Astrocyte (in vitro differentiated cells and primary cell): Measurements from ENCODE around the gene FAM107B. TPM values are rescaled to one million over a fixed set of nuclear protein-coding genes. Genes with fewer than 3 reads are reported as not detected.

ENCODE experiments used
- DNase-seq: peaks from one replicate; pipeline ENCODE4 v3.0.0-alpha.2; 2010; ENCODE audit warnings: low read depth
- FAIRE-seq: peaks from 2 replicates; lab custom pipeline; 2011; peaks lifted over from hg19 to GRCh38; lab: Jason Lieb, UNC
- H2AFZ ChIP-seq: 2 replicates; pipeline ENCODE4 v1.6.0; 2012; ENCODE audit warnings: low read depth, low read length, inconsistent platforms
- H3K27ac ChIP-seq: 2 replicates; pipeline ENCODE4 v1.5.1; 2011; ENCODE audit warnings: low read depth, low read length, inconsistent platforms
- H3K27me3 ChIP-seq: 2 replicates; pipeline ENCODE4 v1.6.0; 2011; ENCODE audit warnings: low read length, inconsistent platforms; ENCODE audit not compliant: insufficient read depth
- H3K36me3 ChIP-seq: 2 replicates; pipeline ENCODE4 v1.5.1; 2011; ENCODE audit warnings: low read length, inconsistent platforms; ENCODE audit not compliant: insufficient read depth
- H3K4me1 ChIP-seq: 2 replicates; pipeline ENCODE4 v1.5.1; 2011; ENCODE audit warnings: low read length, inconsistent platforms; ENCODE audit not compliant: insufficient read depth
- H3K4me2 ChIP-seq: 2 replicates; pipeline ENCODE4 v1.6.0; 2012; ENCODE audit warnings: low read length, inconsistent platforms
- H3K4me3 ChIP-seq: 2 replicates; pipeline ENCODE4 v1.5.1; 2011; ENCODE audit warnings: low read depth, mild to moderate bottlenecking, low read length, inconsistent platforms; ENCODE audit not compliant: insufficient read depth
- H3K79me2 ChIP-seq: 2 replicates; pipeline ENCODE4 v1.6.0; 2012; ENCODE audit warnings: mild to moderate bottlenecking, low read length, inconsistent platforms; ENCODE audit not compliant: insufficient read depth
- H3K9ac ChIP-seq: 2 replicates; pipeline ENCODE4 v1.6.0; 2012; ENCODE audit warnings: mild to moderate bottlenecking, low read length, inconsistent platforms
- H3K9me3 ChIP-seq: 2 replicates; pipeline ENCODE4 v1.5.1; 2012; ENCODE audit warnings: low read depth, mild to moderate bottlenecking, low read length, inconsistent platforms; ENCODE audit not compliant: insufficient read depth
- H4K20me1 ChIP-seq: 2 replicates; pipeline ENCODE4 v1.6.0; 2012; ENCODE audit warnings: low read length, inconsistent platforms; ENCODE audit not compliant: insufficient read depth
- H3K27ac Mint-ChIP-seq: one replicate; pipeline ENCODE4 v1.8.0; 2021; ENCODE audit warnings: mild to moderate bottlenecking, mixed read lengths; ENCODE audit not compliant: unreplicated experiment
- H3K27me3 Mint-ChIP-seq: one replicate; pipeline ENCODE4 v1.8.0; 2021; ENCODE audit warnings: low read depth, mixed read lengths; ENCODE audit not compliant: unreplicated experiment
- H3K36me3 Mint-ChIP-seq: one replicate; pipeline ENCODE4 v1.8.0; 2021; ENCODE audit warnings: low read depth, mixed read lengths; ENCODE audit not compliant: unreplicated experiment
- H3K4me1 Mint-ChIP-seq: one replicate; pipeline ENCODE4 v1.8.0; 2021; ENCODE audit warnings: low read depth, mixed read lengths; ENCODE audit not compliant: unreplicated experiment
- H3K4me3 Mint-ChIP-seq: one replicate; pipeline ENCODE4 v1.8.0; 2021; ENCODE audit warnings: mild to moderate bottlenecking, moderate library complexity, mixed read lengths; ENCODE audit not compliant: unreplicated experiment
- H3K9me3 Mint-ChIP-seq: one replicate; pipeline ENCODE4 v1.8.0; 2021; ENCODE audit warnings: mild to moderate bottlenecking, mixed read lengths; ENCODE audit not compliant: unreplicated experiment
- EZH2 ChIP-seq: IDR thresholded peaks from 2 replicates; pipeline ENCODE4 v1.6.1; 2012; ENCODE audit warnings: mild to moderate bottlenecking, low read length, inconsistent platforms; ENCODE audit not compliant: insufficient read depth
- total RNA-seq: library from RNA; stranded (reverse); gene quantifications from 2 replicates; pipeline ENCODE4 v1.2.1, GENCODE V29; 2021
- TF ChIP-seq, protein P1 (sequence below): IDR thresholded peaks from 2 replicates; pipeline ENCODE4 v1.5.1; 2011; ENCODE audit warnings: low read depth, mild to moderate bottlenecking, inconsistent platforms, low read length, moderate library complexity; ENCODE audit not compliant: insufficient read depth

The FAM107B gene
- total RNA-seq, 1 donor from 2014 or later: 36.0 TPM

- no peaks in the 10 kb centered on the region for H3K36me3 ChIP-seq
- Mint-ChIP-seq H3K4me3 (no peak overlapping the region), H3K4me1 (peaks cover 15% of the 10 kb centered on the region), H3K27ac (no peak overlapping the region), H3K9me3 (peaks cover 12% of the 10 kb centered on the region), H3K27me3 (no peaks in the 10 kb centered on the region), H3K36me3 (no peaks in the 10 kb centered on the region)
- no peak for FAIRE-seq
- H3K4me2 ChIP-seq: no peak overlapping the region
- no peak overlapping the region for H2AFZ ChIP-seq
- H3K4me3 ChIP-seq: no peak overlapping the region
- H3K79me2 ChIP-seq: no peaks in the 10 kb centered on the region
- no peaks in the 10 kb centered on the region for H4K20me1 ChIP-seq
- no peaks in the 10 kb centered on the region for H3K9me3 ChIP-seq
- no peak overlapping the region for H3K27ac ChIP-seq
- no peak overlapping the region for H3K9ac ChIP-seq
- no peak for TF ChIP-seq EZH2
- TF ChIP-seq, protein P1, sequence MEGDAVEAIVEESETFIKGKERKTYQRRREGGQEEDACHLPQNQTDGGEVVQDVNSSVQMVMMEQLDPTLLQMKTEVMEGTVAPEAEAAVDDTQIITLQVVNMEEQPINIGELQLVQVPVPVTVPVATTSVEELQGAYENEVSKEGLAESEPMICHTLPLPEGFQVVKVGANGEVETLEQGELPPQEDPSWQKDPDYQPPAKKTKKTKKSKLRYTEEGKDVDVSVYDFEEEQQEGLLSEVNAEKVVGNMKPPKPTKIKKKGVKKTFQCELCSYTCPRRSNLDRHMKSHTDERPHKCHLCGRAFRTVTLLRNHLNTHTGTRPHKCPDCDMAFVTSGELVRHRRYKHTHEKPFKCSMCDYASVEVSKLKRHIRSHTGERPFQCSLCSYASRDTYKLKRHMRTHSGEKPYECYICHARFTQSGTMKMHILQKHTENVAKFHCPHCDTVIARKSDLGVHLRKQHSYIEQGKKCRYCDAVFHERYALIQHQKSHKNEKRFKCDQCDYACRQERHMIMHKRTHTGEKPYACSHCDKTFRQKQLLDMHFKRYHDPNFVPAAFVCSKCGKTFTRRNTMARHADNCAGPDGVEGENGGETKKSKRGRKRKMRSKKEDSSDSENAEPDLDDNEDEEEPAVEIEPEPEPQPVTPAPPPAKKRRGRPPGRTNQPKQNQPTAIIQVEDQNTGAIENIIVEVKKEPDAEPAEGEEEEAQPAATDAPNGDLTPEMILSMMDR: no peak
- DNase-seq: no peak
- no peaks in the 10 kb centered on the region for H3K4me1 ChIP-seq
- peaks cover 7% of the 10 kb centered on the region for H3K27me3 ChIP-seq
Observed at GRCh38 chr10:14742382-14742781, 32.3 kb downstream of the FAM107B start.

DNA sequence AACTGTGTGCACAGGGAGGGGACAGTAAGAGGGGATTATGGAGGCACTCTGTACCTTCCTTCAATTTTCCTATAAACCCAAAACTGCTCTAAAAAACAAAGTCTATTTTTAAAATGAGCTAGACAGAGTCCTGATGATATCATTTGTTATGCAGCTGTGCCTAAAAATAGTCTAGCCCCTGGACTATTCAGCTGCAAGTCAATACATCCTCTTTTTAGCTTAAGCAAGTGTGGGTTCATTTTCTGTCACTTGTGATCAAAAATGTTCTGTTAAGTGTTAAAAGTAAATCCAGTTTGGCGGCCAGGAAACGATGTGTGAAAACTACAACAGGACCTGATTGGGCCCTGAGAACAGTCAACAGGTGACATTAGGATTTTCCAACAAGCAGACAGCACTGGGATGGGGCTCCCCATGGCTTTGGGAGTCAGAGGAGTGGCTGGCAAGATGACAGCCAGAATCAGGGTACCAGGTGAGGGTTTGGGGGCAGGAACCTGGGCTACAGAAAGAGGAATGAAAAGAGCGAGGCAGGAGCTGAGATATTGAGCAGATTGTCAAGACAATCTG is 33.9 kb downstream of the FAM107B start:
- Mint-ChIP-seq H3K9me3 (peaks cover 4% of the 10 kb centered on the region), H3K4me1 (peaks cover 30% of the 10 kb centered on the region), H3K36me3 (no peaks in the 10 kb centered on the region), H3K4me3 (no peak overlapping the region), H3K27me3 (no peaks in the 10 kb centered on the region), H3K27ac (no peak overlapping the region)
- H3K79me2 ChIP-seq: no peaks in the 10 kb centered on the region
- TF ChIP-seq, protein P1: no peak
- TF ChIP-seq EZH2: no peak
- H3K27ac ChIP-seq: no peak overlapping the region
- peaks cover 2% of the 10 kb centered on the region for H3K27me3 ChIP-seq
- no peaks in the 10 kb centered on the region for H4K20me1 ChIP-seq
- no peak for FAIRE-seq
- no peak overlapping the region for H3K9ac ChIP-seq
- DNase-seq: no peak
- no peak overlapping the region for H2AFZ ChIP-seq
- no peaks in the 10 kb centered on the region for H3K9me3 ChIP-seq
- no peaks in the 10 kb centered on the region for H3K36me3 ChIP-seq
- H3K4me3 ChIP-seq: no peak overlapping the region
- H3K4me2 ChIP-seq: no peak overlapping the region
- peaks cover 6% of the 10 kb centered on the region for H3K4me1 ChIP-seq

DNA sequence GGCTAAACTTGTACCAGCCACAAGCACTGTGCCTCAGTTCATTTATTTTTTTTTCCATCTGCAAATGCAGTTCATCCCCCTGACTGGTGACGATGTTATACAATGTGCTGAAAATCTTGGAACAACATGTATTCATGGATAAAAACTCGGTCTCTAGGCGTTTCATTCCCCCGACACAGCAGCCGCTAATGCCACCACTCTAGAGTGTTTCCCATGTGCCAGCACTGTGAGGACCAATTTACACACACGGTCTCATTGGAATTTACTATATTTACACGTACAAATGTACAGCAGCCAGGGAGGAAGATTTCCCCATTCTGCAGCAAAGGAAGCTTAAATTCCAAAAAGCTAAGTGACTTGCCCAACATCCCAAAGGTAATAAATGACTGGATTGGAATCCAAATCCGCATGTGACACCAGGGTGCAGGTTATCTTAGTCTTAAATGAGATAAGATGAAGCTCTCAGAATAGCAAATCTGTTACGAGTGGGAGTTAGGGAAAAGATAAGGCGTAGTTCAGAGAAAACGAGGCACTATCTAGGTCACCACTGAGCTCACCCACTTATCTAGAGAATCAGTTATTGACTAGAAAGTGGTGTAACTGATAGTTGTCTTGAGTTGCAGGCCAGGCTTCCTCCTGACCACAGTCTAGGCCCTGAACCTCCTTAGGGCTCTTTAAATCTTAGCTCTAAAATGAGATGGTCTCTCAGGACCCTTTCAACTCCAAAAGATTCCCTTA is 36.7 kb downstream of the FAM107B start:
- no peak for DNase-seq
- Mint-ChIP-seq H3K4me1 (peaks cover 31% of the 10 kb centered on the region), H3K9me3 (no peaks in the 10 kb centered on the region), H3K36me3 (no peaks in the 10 kb centered on the region), H3K4me3 (no peak overlapping the region), H3K27ac (no peak overlapping the region), H3K27me3 (no peaks in the 10 kb centered on the region)
- Histone ChIP-seq H3K27ac (no peak overlapping the region), H3K27me3 (no peaks in the 10 kb centered on the region), H3K4me1 (peaks cover 6% of the 10 kb centered on the region), H4K20me1 (no peaks in the 10 kb centered on the region), H3K9ac (no peak overlapping the region), H3K9me3 (no peaks in the 10 kb centered on the region), H2AFZ (no peak overlapping the region), H3K4me3 (no peak overlapping the region), H3K36me3 (no peaks in the 10 kb centered on the region), H3K79me2 (no peaks in the 10 kb centered on the region), H3K4me2 (no peak overlapping the region)
- no peak for FAIRE-seq
- TF ChIP-seq EZH2: no peak
- TF ChIP-seq, protein P1: no peak
